ENCODE results near the gene RIMS4.

Gene RIMS4

GRCh38 chr20:44848254-44849015 is 38.1 kb upstream of the RIMS4 start:
- Histone ChIP-seq H3K4me2 (no peak overlapping the region), H3K27me3 (no peaks in the 10 kb centered on the region), H3K4me1 (no peaks in the 10 kb centered on the region), H3K27ac (no peak overlapping the region), H3K9me3 (replicated peaks in 1 of 11) (peaks cover 0 to 9% (median 0%) of the 10 kb centered on the region in 11 experiments; a peak in 2 of 22 replicates), H3K9ac (no peak overlapping the region), H3K36me3 (no peaks in the 10 kb centered on the region), H3K4me3 (no peak overlapping the region), H4K20me1 (no peaks in the 10 kb centered on the region)
- no peak for TF ChIP-seq Cebpa-rat (IDR thresholded peaks at IDR 0.05)

- H3K9me3 ChIP-seq (replicated peaks in 1 of 11): peaks cover 0 to 9% (median 0%) of the 10 kb centered on the region in 11 experiments; a peak in 2 of 22 replicates
- TF ChIP-seq Cebpa-rat (IDR thresholded peaks at IDR 0.05): no peak
- no peak overlapping the region for H3K9ac ChIP-seq
- H3K4me2 ChIP-seq: no peak overlapping the region
- no peaks in the 10 kb centered on the region for H4K20me1 ChIP-seq
- H3K4me3 ChIP-seq: no peak overlapping the region
- no peaks in the 10 kb centered on the region for H3K27me3 ChIP-seq
- H3K27ac ChIP-seq: no peak overlapping the region
- H3K4me1 ChIP-seq: no peaks in the 10 kb centered on the region
- no peaks in the 10 kb centered on the region for H3K36me3 ChIP-seq
Observed at GRCh38 chr20:44843876-44844275, 33.5 kb upstream of the RIMS4 start.

GRCh38 chr20:44841955-44842354 is 31.6 kb upstream of the RIMS4 start:
- H3K27ac ChIP-seq: no peak overlapping the region
- H3K36me3 ChIP-seq: no peaks in the 10 kb centered on the region
- H3K4me2 ChIP-seq: no peak overlapping the region
- H3K4me1 ChIP-seq: no peaks in the 10 kb centered on the region
- no peaks in the 10 kb centered on the region for H3K27me3 ChIP-seq
- H3K9me3 ChIP-seq (replicated peaks in 1 of 11): peaks cover 0 to 8% (median 0%) of the 10 kb centered on the region in 11 experiments; a peak in 2 of 22 replicates
- H3K4me3 ChIP-seq: no peak overlapping the region
- TF ChIP-seq Cebpa-rat (IDR thresholded peaks at IDR 0.05): no peak
- no peak overlapping the region for H3K9ac ChIP-seq
- no peaks in the 10 kb centered on the region for H4K20me1 ChIP-seq

- TF ChIP-seq Cebpa-rat (IDR thresholded peaks at IDR 0.05): no peak
- Histone ChIP-seq H3K9me3 (replicated peaks in 1 of 11) (no peaks in the 10 kb centered on the region), H3K27me3 (no peaks in the 10 kb centered on the region), H3K4me1 (no peaks in the 10 kb centered on the region), H3K36me3 (no peaks in the 10 kb centered on the region), H3K4me3 (no peak overlapping the region), H3K9ac (no peak overlapping the region), H4K20me1 (no peaks in the 10 kb centered on the region), H3K27ac (no peak overlapping the region), H3K4me2 (no peak overlapping the region)
Observed at GRCh38 chr20:44840826-44841225, 30.5 kb upstream of the RIMS4 start.

GRCh38 chr20:44839481-44839880 is 29.1 kb upstream of the RIMS4 start:
- Histone ChIP-seq H3K36me3 (no peaks in the 10 kb centered on the region), H4K20me1 (no peaks in the 10 kb centered on the region), H3K4me3 (no peak overlapping the region), H3K27me3 (no peaks in the 10 kb centered on the region), H3K4me2 (no peak overlapping the region), H3K9me3 (replicated peaks in 1 of 11) (no peaks in the 10 kb centered on the region), H3K9ac (no peak overlapping the region), H3K4me1 (no peaks in the 10 kb centered on the region), H3K27ac (no peak overlapping the region)
- no peak for TF ChIP-seq Cebpa-rat (IDR thresholded peaks at IDR 0.05)

- Histone ChIP-seq H3K27me3 (no peaks in the 10 kb centered on the region), H3K36me3 (no peaks in the 10 kb centered on the region), H3K4me2 (no peak overlapping the region), H3K27ac (no peak overlapping the region), H3K4me3 (no peak overlapping the region), H3K9me3 (replicated peaks in 1 of 11) (peaks cover 0 to 6% (median 2%) of the 10 kb centered on the region in 11 experiments; a peak in 6 of 22 replicates), H3K4me1 (no peaks in the 10 kb centered on the region), H4K20me1 (no peaks in the 10 kb centered on the region), H3K9ac (no peak overlapping the region)
- no peak for TF ChIP-seq Cebpa-rat (IDR thresholded peaks at IDR 0.05)
Observed at GRCh38 chr20:44838521-44838920, 28.2 kb upstream of the RIMS4 start.

- H4K20me1 ChIP-seq: no peaks in the 10 kb centered on the region
- H3K27ac ChIP-seq: no peak overlapping the region
- no peak overlapping the region for H3K4me3 ChIP-seq
- H3K4me2 ChIP-seq: no peak overlapping the region
- H3K9ac ChIP-seq: no peak overlapping the region
- no peaks in the 10 kb centered on the region for H3K27me3 ChIP-seq
- no peak for TF ChIP-seq Cebpa-rat (IDR thresholded peaks at IDR 0.05)
- H3K36me3 ChIP-seq: no peaks in the 10 kb centered on the region
- H3K9me3 ChIP-seq (replicated peaks in 1 of 11): peaks cover 0 to 8% (median 4%) of the 10 kb centered on the region in 11 experiments; a peak in 6 of 22 replicates
- 0 out of 20 replicates have a peak, but pooled peaks cover 0 to 2% (median 0%) of the 10 kb centered on the region in 10 experiments for H3K4me1 ChIP-seq
Observed at GRCh38 chr20:44837946-44838345, 27.6 kb upstream of the RIMS4 start.

GRCh38 chr20:44836601-44837120 is 26.3 kb upstream of the RIMS4 start:
- Histone ChIP-seq H3K4me3 (no peak overlapping the region), H4K20me1 (no peaks in the 10 kb centered on the region), H3K9me3 (replicated peaks in 1 of 11) (peaks cover 0 to 8% (median 4%) of the 10 kb centered on the region in 11 experiments; a peak in 6 of 22 replicates), H3K27ac (no peak overlapping the region), H3K36me3 (no peaks in the 10 kb centered on the region), H3K4me1 (0 out of 20 replicates have a peak, but pooled peaks cover 0 to 5% (median 0%) of the 10 kb centered on the region in 10 experiments), H3K4me2 (no peak overlapping the region), H3K27me3 (no peaks in the 10 kb centered on the region), H3K9ac (no peak overlapping the region)
- no peak for TF ChIP-seq Cebpa-rat (IDR thresholded peaks at IDR 0.05)

GRCh38 chr20:44835661-44836221 is 25.4 kb upstream of the RIMS4 start:
- no peak overlapping the region for H3K4me2 ChIP-seq

More at GRCh38 chr20:44835661-44836221, 25.4 kb upstream of the RIMS4 start:
- Histone ChIP-seq H3K9me3 (replicated peaks in 1 of 11) (peaks cover 1 to 12% (median 7%) of the 10 kb centered on the region in 11 experiments; a peak in 20 of 22 replicates), H3K27me3 (no peaks in the 10 kb centered on the region), H3K27ac (no peak overlapping the region), H3K4me3 (no peak overlapping the region), H3K4me1 (0 out of 20 replicates have a peak, but pooled peaks cover 0 to 5% (median 0%) of the 10 kb centered on the region in 10 experiments), H4K20me1 (no peaks in the 10 kb centered on the region), H3K9ac (no peak overlapping the region), H3K36me3 (no peaks in the 10 kb centered on the region)
- TF ChIP-seq Cebpa-rat (IDR thresholded peaks at IDR 0.05): no peak
